SK-N-SH (cell line): ENCODE results near the gene MRPL32. TPM values are rescaled to one million over a fixed set of nuclear protein-coding genes. Genes with fewer than 3 reads are reported as not detected.

Experiments
- CTCF ChIA-PET: fragments of 300-600, 350-600 bp; formaldehyde crosslinking; extraction: SDS; loops from one replicate; lab custom pipeline; 2021; lab: Yijun Ruan, JAX
- POLR2A ChIA-PET: fragments of 350-600 bp; sonication (Branson Sonifier 250); formaldehyde crosslinking; extraction: SDS; loops from one replicate; lab custom pipeline; 2020; ENCODE audit warnings: antibody characterized with exemption, inconsistent platforms; lab: Yijun Ruan, JAX
- DNase-seq: peaks from one replicate; pipeline ENCODE4 v3.0.0; 2012
- H2AFZ ChIP-seq: fragments of 200-600 bp; sonication (generic); 2 replicates; pipeline ENCODE4 v1.8.1; 2016; ENCODE audit warnings: antibody characterized with exemption, mild to moderate bottlenecking, low read depth
- H3F3A ChIP-seq: fragments of 200-600 bp; sonication (generic); replicated peaks from 2 replicates; pipeline ENCODE3; 2016; ENCODE audit warnings: antibody characterized with exemption, mild to moderate bottlenecking; ENCODE audit not compliant: insufficient read depth
- H3K27ac ChIP-seq, 2 experiments: fragments of 200-500 bp in 1 of 2; fragments of 200-600 bp in 1 of 2; sonication (Bioruptor generic) in 1 of 2; sonication (generic), shearing (Covaris generic) in 1 of 2; 2 replicates each; pipeline versions ENCODE4 v1.5.1 to v1.6.1; 2014 to 2016; ENCODE audit warnings: low read depth in 2 of 2, inconsistent platforms in 1 of 2, low read length in 1 of 2, mild to moderate bottlenecking in 1 of 2, mixed read lengths in 1 of 2
- H3K27me3 ChIP-seq: fragments of 200-600 bp; sonication (generic), shearing (Covaris generic); 2 replicates; pipeline ENCODE4 v1.6.1; 2016; ENCODE audit warnings: mixed run types; ENCODE audit not compliant: insufficient read depth
- H3K36me3 ChIP-seq, 2 experiments: fragments of 200-500 bp in 1 of 2; fragments of 200-600 bp in 1 of 2; sonication (Bioruptor generic) in 1 of 2; sonication (generic) in 1 of 2; replicated peaks in 1 of 2; 2 replicates each; pipeline versions ENCODE3 to v1.5.1; 2014 to 2016; ENCODE audit warnings: low read length in 1 of 2, mild to moderate bottlenecking in 1 of 2; ENCODE audit not compliant: insufficient read depth in 2 of 2, control insufficient read depth in 1 of 2
- H3K4me1 ChIP-seq, 2 experiments: fragments of 200-500 bp in 1 of 2; fragments of 200-600 bp in 1 of 2; sonication (Bioruptor generic) in 1 of 2; sonication (generic), shearing (Covaris generic) in 1 of 2; 2 replicates each; pipeline versions ENCODE4 v1.5.1 to v1.6.1; 2014 to 2016; ENCODE audit warnings: low read depth in 1 of 2, low read length in 1 of 2, mixed run types in 1 of 2; ENCODE audit not compliant: insufficient read depth in 2 of 2, control insufficient read depth in 1 of 2
- H3K4me2 ChIP-seq: fragments of 200-600 bp; sonication (generic), shearing (Covaris generic); 2 replicates; pipeline ENCODE4 v1.6.1; 2017; ENCODE audit warnings: mixed run types
- H3K4me3 ChIP-seq, 2 experiments: fragments of 200-500 bp in 1 of 2; fragments of 200-600 bp in 1 of 2; sonication (Bioruptor generic) in 1 of 2; sonication (generic), shearing (Covaris generic) in 1 of 2; 2 replicates each; pipeline versions ENCODE4 v1.5.1 to v1.8.1; 2014 to 2016; ENCODE audit warnings: low read depth in 2 of 2, inconsistent platforms in 1 of 2, low read length in 1 of 2, mild to moderate bottlenecking in 1 of 2, mixed read lengths in 1 of 2, moderate library complexity in 1 of 2
- H3K79me2 ChIP-seq: fragments of 200-600 bp; sonication (generic); 2 replicates; pipeline ENCODE4 v1.8.1; 2017; ENCODE audit warnings: mild to moderate bottlenecking; ENCODE audit not compliant: insufficient read depth
- H3K9ac ChIP-seq: fragments of 200-600 bp; sonication (generic); 2 replicates; pipeline ENCODE4 v1.6.1; 2017; ENCODE audit warnings: mixed run types
- H3K9me2 ChIP-seq: fragments of 200-600 bp; sonication (generic); 2 replicates; pipeline ENCODE4 v1.6.1; 2017; ENCODE audit warnings: mixed run types
- H3K9me3 ChIP-seq: fragments of 200-600 bp; sonication (generic); 2 replicates; pipeline ENCODE4 v1.6.1; 2017; ENCODE audit warnings: mixed run types, mild to moderate bottlenecking, moderate library complexity
- H4K20me1 ChIP-seq: fragments of 200-600 bp; sonication (generic); 2 replicates; pipeline ENCODE4 v1.6.1; 2017; ENCODE audit warnings: mild to moderate bottlenecking, mixed run types; ENCODE audit not compliant: insufficient read depth
- ELF1 ChIP-seq: IDR thresholded peaks from 2 replicates; pipeline ENCODE4 v1.4.0; 2012
- EP300 ChIP-seq, 2 experiments: IDR thresholded peaks; 2 replicates each; pipeline versions ENCODE4 v1.4.0 to v1.6.1; 2012; ENCODE audit warnings: borderline replicate concordance in 1 of 2, low read depth in 1 of 2, low read length in 1 of 2
- EZH2phosphoT487 ChIP-seq: fragments of 200-600 bp; sonication (generic); IDR thresholded peaks from 2 replicates; pipeline ENCODE4 v1.6.1; 2017; ENCODE audit warnings: low read depth, mixed run types, mild to moderate bottlenecking, antibody characterized with exemption, moderate library complexity, borderline replicate concordance
- FOSL2 ChIP-seq: IDR thresholded peaks from 2 replicates; pipeline ENCODE4 v1.4.0; 2012; ENCODE audit warnings: low read depth, mild to moderate bottlenecking, moderate library complexity, borderline replicate concordance
- FOXM1 ChIP-seq: IDR thresholded peaks from 2 replicates; pipeline ENCODE4 v1.4.0; 2012; ENCODE audit warnings: low read depth, mild to moderate bottlenecking
- JUND ChIP-seq: IDR thresholded peaks from 2 replicates; pipeline ENCODE4 v1.4.0; 2012
- MAX ChIP-seq: IDR thresholded peaks from 2 replicates; pipeline ENCODE4 v1.4.0; 2012; ENCODE audit warnings: low read depth
- MEF2A ChIP-seq: IDR thresholded peaks from 2 replicates; pipeline ENCODE4 v1.4.0; 2012; ENCODE audit warnings: low read depth, borderline replicate concordance
- RAD21 ChIP-seq: IDR thresholded peaks from 2 replicates; pipeline ENCODE4 v1.6.1; 2012; ENCODE audit warnings: mild to moderate bottlenecking, low read length
- RFX5 ChIP-seq: IDR thresholded peaks from 2 replicates; pipeline ENCODE4 v1.6.1; 2012; ENCODE audit warnings: mild to moderate bottlenecking, improper control_type of control experiment, low read length
- RXRA ChIP-seq: IDR thresholded peaks from 2 replicates; pipeline ENCODE4 v1.4.0; 2012; ENCODE audit warnings: low read depth, mild to moderate bottlenecking, borderline replicate concordance
- SMC3 ChIP-seq: IDR thresholded peaks from 2 replicates; pipeline ENCODE4 v1.6.1; 2012; ENCODE audit warnings: low read depth, low read length, improper control_type of control experiment
- TAF1 ChIP-seq: IDR thresholded peaks from 2 replicates; pipeline ENCODE4 v1.6.1; 2012; ENCODE audit warnings: low read depth, mild to moderate bottlenecking, low read length, moderate library complexity, borderline replicate concordance
- TEAD4 ChIP-seq: IDR thresholded peaks from 2 replicates; pipeline ENCODE4 v1.4.0; 2012; ENCODE audit warnings: mild to moderate bottlenecking, borderline replicate concordance; ENCODE audit not compliant: insufficient read depth
- YY1 ChIP-seq: IDR thresholded peaks from 2 replicates; pipeline ENCODE4 v1.4.0; 2012; ENCODE audit warnings: low read depth, mild to moderate bottlenecking
- WGBS: methylation state at CpG from one replicate; pipeline ENCODE4 v1.1.6; 2017; ENCODE audit warnings: low lambda C conversion rate; 5-methylcytosine and 5-hydroxymethylcytosine counted together
- polyA plus RNA-seq, 3 experiments: library from polyadenylated mRNA; depleted of rRNA; stranded (reverse); fragments of >200 nt; gene quantifications; 2 replicates each; pipeline ENCODE4 v1.2.3, GENCODE V29; 2012
- TF ChIP-seq, protein P1 (sequence below): IDR thresholded peaks from 2 replicates; pipeline ENCODE4 v1.4.0; 2012; ENCODE audit warnings: low read depth, borderline replicate concordance
- TF ChIP-seq, protein P2 (sequence below): fragments of 150-350 bp; IDR thresholded peaks from 2 replicates; pipeline ENCODE4 v1.6.1; 2016; ENCODE audit warnings: mild to moderate bottlenecking, low read depth, low read length
- TF ChIP-seq, protein P3 (sequence below): IDR thresholded peaks from 2 replicates; pipeline ENCODE4 v1.6.1; 2012; ENCODE audit warnings: mild to moderate bottlenecking, low read depth, low read length, moderate library complexity

The MRPL32 gene
- polyA plus RNA-seq, 1 of the 3 experiments (the other 2 are of a cell fraction) = 73.1 TPM

DNA sequence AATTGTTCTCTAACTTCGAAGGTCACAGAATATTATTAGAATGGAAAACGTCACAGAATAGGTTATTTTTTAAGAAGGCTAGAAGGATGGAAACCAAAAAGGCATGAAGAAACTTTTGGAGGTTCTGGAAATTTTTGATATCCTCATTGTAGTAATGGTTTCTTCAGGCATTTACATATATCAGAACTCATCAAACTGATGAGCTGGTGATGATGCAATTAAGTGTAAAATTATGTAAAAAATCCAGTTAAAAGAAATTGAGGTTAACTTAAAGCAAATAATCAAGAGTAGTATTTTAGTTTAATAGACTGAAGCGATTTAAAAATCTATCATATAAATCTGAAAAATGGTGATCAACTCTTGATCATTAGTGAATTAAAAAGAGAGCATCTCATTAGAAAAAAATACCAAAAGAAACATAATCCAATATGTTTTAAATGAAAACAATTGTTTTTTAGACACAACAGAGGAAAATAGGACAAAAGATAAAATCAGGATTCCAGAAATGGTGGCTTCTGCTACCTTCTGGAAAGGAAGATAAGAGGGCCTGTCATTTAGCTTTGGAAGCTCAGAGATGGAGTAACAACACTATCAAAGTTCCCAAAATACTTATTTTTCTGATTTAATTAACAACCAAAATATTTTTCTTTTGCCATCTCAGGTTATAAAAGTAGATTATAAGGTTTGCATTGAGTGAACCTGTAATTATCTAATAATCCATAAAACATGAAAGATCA lies 10.0 kb upstream of the MRPL32 start:
- H3K27me3 ChIP-seq = no peaks in the 10 kb centered on the region
- POLR2A ChIA-PET = interaction anchor here (1.4 kb wide), 1 partner anchor 10 kb away, joined by 4 read pairs; the partner anchor contains the start of genes MRPL32 and PSMA2
- no peaks in the 10 kb centered on the region for H3K9me3 ChIP-seq
- 95% methylated on average over 3 of the region's 3 CpGs for WGBS
- H3F3A ChIP-seq = peaks cover 7% of the 10 kb centered on the region
- no peak overlapping the region for H3K4me3 ChIP-seq
- peaks cover under 1% of the 10 kb centered on the region; the same call in 1 of the 2 replicates for H4K20me1 ChIP-seq
- H3K9me2 ChIP-seq = no peaks in the 10 kb centered on the region
- DNase-seq = no peak
- H3K79me2 ChIP-seq = peaks cover 3% of the 10 kb centered on the region
- TF ChIP-seq RFX5 (no peak), SMC3 (no peak), MAX (no peak)
- TF ChIP-seq, all 33 proteins: peak for 0
- no peaks in the 10 kb centered on the region for H3K4me1 ChIP-seq
- H3K9ac ChIP-seq = no peak overlapping the region
- no peak overlapping the region for H3K4me2 ChIP-seq
- H3K27ac ChIP-seq = no peak overlapping the region
- H3K36me3 ChIP-seq = peaks cover 81 to 85% of the 10 kb centered on the region in 2 experiments
- CTCF ChIA-PET = interaction anchor here (0.7 to 1.7 kb wide), 2 partner anchors 11 to 19 kb away, joined by 3 to 9 read pairs; no protein-coding TSS in a partner anchor
- H2AFZ ChIP-seq = no peak overlapping the region

- DNase-seq = no peak
- peaks cover 80 to 81% of the 10 kb centered on the region in 2 experiments for H3K36me3 ChIP-seq
- no peak overlapping the region for H2AFZ ChIP-seq
- WGBS = 98% methylated on average over 5 of the region's 5 CpGs
- no peaks in the 10 kb centered on the region for H3K4me1 ChIP-seq
- H3K9me2 ChIP-seq = no peaks in the 10 kb centered on the region
- H3K79me2 ChIP-seq = peaks cover 25% of the 10 kb centered on the region
- H3F3A ChIP-seq = peaks cover 7% of the 10 kb centered on the region
- no peaks in the 10 kb centered on the region for H3K9me3 ChIP-seq
- H3K4me2 ChIP-seq = no peak overlapping the region
- TF ChIP-seq, protein P1, sequence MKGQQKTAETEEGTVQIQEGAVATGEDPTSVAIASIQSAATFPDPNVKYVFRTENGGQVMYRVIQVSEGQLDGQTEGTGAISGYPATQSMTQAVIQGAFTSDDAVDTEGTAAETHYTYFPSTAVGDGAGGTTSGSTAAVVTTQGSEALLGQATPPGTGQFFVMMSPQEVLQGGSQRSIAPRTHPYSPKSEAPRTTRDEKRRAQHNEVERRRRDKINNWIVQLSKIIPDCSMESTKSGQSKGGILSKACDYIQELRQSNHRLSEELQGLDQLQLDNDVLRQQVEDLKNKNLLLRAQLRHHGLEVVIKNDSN = no peak
- TF ChIP-seq, protein P2, sequence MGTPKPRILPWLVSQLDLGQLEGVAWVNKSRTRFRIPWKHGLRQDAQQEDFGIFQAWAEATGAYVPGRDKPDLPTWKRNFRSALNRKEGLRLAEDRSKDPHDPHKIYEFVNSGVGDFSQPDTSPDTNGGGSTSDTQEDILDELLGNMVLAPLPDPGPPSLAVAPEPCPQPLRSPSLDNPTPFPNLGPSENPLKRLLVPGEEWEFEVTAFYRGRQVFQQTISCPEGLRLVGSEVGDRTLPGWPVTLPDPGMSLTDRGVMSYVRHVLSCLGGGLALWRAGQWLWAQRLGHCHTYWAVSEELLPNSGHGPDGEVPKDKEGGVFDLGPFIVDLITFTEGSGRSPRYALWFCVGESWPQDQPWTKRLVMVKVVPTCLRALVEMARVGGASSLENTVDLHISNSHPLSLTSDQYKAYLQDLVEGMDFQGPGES = no peak
- TF ChIP-seq, protein P3, sequence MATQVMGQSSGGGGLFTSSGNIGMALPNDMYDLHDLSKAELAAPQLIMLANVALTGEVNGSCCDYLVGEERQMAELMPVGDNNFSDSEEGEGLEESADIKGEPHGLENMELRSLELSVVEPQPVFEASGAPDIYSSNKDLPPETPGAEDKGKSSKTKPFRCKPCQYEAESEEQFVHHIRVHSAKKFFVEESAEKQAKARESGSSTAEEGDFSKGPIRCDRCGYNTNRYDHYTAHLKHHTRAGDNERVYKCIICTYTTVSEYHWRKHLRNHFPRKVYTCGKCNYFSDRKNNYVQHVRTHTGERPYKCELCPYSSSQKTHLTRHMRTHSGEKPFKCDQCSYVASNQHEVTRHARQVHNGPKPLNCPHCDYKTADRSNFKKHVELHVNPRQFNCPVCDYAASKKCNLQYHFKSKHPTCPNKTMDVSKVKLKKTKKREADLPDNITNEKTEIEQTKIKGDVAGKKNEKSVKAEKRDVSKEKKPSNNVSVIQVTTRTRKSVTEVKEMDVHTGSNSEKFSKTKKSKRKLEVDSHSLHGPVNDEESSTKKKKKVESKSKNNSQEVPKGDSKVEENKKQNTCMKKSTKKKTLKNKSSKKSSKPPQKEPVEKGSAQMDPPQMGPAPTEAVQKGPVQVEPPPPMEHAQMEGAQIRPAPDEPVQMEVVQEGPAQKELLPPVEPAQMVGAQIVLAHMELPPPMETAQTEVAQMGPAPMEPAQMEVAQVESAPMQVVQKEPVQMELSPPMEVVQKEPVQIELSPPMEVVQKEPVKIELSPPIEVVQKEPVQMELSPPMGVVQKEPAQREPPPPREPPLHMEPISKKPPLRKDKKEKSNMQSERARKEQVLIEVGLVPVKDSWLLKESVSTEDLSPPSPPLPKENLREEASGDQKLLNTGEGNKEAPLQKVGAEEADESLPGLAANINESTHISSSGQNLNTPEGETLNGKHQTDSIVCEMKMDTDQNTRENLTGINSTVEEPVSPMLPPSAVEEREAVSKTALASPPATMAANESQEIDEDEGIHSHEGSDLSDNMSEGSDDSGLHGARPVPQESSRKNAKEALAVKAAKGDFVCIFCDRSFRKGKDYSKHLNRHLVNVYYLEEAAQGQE = no peak
- TF ChIP-seq TEAD4 = no peak
- no peak for TF ChIP-seq EZH2phosphoT487
- no peak for TF ChIP-seq SMC3
- TF ChIP-seq MAX = no peak
- no peak for TF ChIP-seq TAF1
- TF ChIP-seq ELF1 = no peak
- no peak for TF ChIP-seq MEF2A
- no peak for TF ChIP-seq EP300 (IDR thresholded peaks at IDR 0.05; ENCODE audit: borderline replicate concordance in 1 of 2, low read depth in 1 of 2, low read length in 1 of 2)
- no peak for TF ChIP-seq FOSL2
- TF ChIP-seq FOXM1 = no peak
- no peak for TF ChIP-seq JUND
- no peak for TF ChIP-seq YY1
- no peak for TF ChIP-seq RAD21
- TF ChIP-seq RXRA = no peak
- CTCF ChIA-PET = interaction anchor here (0.9 to 1.6 kb wide), 6 partner anchors 9 to 984 kb away, joined by 3 to 6 read pairs (median 4); partner anchors contain the start of gene STK17A
- H3K27ac ChIP-seq = peak overlapping the region in 1 of 2 experiments; percentile 13; a peak in 1 of 4 replicates
- H4K20me1 ChIP-seq = peaks cover 19% of the 10 kb centered on the region
- no peak overlapping the region for H3K4me3 ChIP-seq
- H3K27me3 ChIP-seq = no peaks in the 10 kb centered on the region
- H3K9ac ChIP-seq = no peak overlapping the region
- POLR2A ChIA-PET = interaction anchor here (0.6 kb wide), 1 partner anchor 11 kb away, joined by 3 read pairs; no protein-coding TSS in a partner anchor
Measured at GRCh38 chr7:42924223-42924838, 7.8 kb upstream of the MRPL32 start.
